H1 (cell line): ENCODE measurements around the gene MYOCD. TPM values are rescaled to one million over a fixed set of nuclear protein-coding genes. Genes with fewer than 3 reads are reported as not detected.

Experiments
- CTCF ChIA-PET: fragments of 300-600 bp; sonication (Branson Sonifier 250); formaldehyde crosslinking; loops from one replicate; lab custom pipeline; 2021; ENCODE audit not compliant: partially characterized antibody; lab: Charles Lee
- POLR2A ChIA-PET: fragments of 300-600 bp; sonication (Branson Sonifier 250); formaldehyde crosslinking; loops from one replicate; lab custom pipeline; 2021; ENCODE audit warnings: inconsistent platforms; ENCODE audit not compliant: partially characterized antibody; lab: Charles Lee
- DNase-seq, 2 experiments: peaks; one replicate each; pipeline versions ENCODE4 v3.0.0 to v3.0.0-alpha.2; 2010 to 2022; ENCODE audit warnings: low spot score in 2 of 2, low read depth in 1 of 2, mixed read lengths in 1 of 2
- FAIRE-seq: peaks from 2 replicates; lab custom pipeline; 2011; peaks lifted over from hg19 to GRCh38; lab: Jason Lieb, UNC
- H2AFZ ChIP-seq: 2 replicates; pipeline ENCODE4 v1.8.1; 2012; ENCODE audit warnings: low read length, inconsistent platforms
- H2AK5ac ChIP-seq: 2 replicates; pipeline ENCODE4 v1.6.1; 2013; ENCODE audit warnings: low read depth, low read length
- H2BK120ac ChIP-seq: replicated peaks from 2 replicates; pipeline ENCODE3; 2013; ENCODE audit warnings: low read depth, low read length, inconsistent platforms
- H2BK12ac ChIP-seq: 2 replicates; pipeline ENCODE4 v1.6.1; 2013; ENCODE audit warnings: low read depth, low read length
- H2BK15ac ChIP-seq: 2 replicates; pipeline ENCODE4 v1.6.1; 2013; ENCODE audit warnings: low read length
- H2BK20ac ChIP-seq: 2 replicates; pipeline ENCODE4 v1.6.1; 2013; ENCODE audit warnings: low read length
- H2BK5ac ChIP-seq: 2 replicates; pipeline ENCODE4 v1.6.1; 2013; ENCODE audit warnings: low read depth, low read length
- H3K14ac ChIP-seq: 2 replicates; pipeline ENCODE4 v1.6.1; 2013; ENCODE audit warnings: inconsistent platforms; ENCODE audit not compliant: insufficient read length
- H3K18ac ChIP-seq: 2 replicates; pipeline ENCODE4 v1.6.1; 2013; ENCODE audit warnings: low read length; ENCODE audit errors: extremely low read depth
- H3K23ac ChIP-seq: 2 replicates; pipeline ENCODE4 v1.6.1; 2013; ENCODE audit warnings: inconsistent platforms; ENCODE audit not compliant: insufficient read length
- H3K23me2 ChIP-seq: 2 replicates; pipeline ENCODE4 v1.6.1; 2013; ENCODE audit warnings: low read depth, low read length
- H3K27ac ChIP-seq: 2 replicates; pipeline ENCODE4 v1.6.1; 2011; ENCODE audit warnings: low read depth, low read length, inconsistent platforms
- H3K27me3 ChIP-seq, 4 experiments: replicated peaks in 1 of 4; 1 replicate in 1 of 4; 2 replicates in 3 of 4; pipeline versions ENCODE4 v1.6.1 to v1.8.1; 2011 to 2013; ENCODE audit warnings: low read length in 3 of 4, mild to moderate bottlenecking in 3 of 4, inconsistent platforms in 2 of 4, mixed read lengths in 2 of 4, moderate library complexity in 1 of 4; ENCODE audit not compliant: control insufficient read depth in 3 of 4, insufficient read depth in 3 of 4; ENCODE audit errors: extremely low read depth in 1 of 4
- H3K36me3 ChIP-seq, 4 experiments: 2 replicates each; pipeline versions ENCODE4 v1.6.1 to v1.8.1; 2011 to 2013; ENCODE audit warnings: mild to moderate bottlenecking in 4 of 4, low read length in 3 of 4, moderate library complexity in 2 of 4, control low read depth in 1 of 4, inconsistent platforms in 1 of 4; ENCODE audit not compliant: insufficient read depth in 4 of 4, control insufficient read depth in 2 of 4
- H3K4ac ChIP-seq: replicated peaks from 2 replicates; pipeline ENCODE3; 2013; ENCODE audit warnings: low read length, low read depth, mixed read lengths, inconsistent platforms; ENCODE audit not compliant: insufficient read length
- H3K4me1 ChIP-seq, 4 experiments: replicated peaks in 1 of 4; 1 replicate in 1 of 4; 2 replicates in 3 of 4; pipeline versions ENCODE4 v1.6.1 to v1.8.1; 2011 to 2013; ENCODE audit warnings: low read length in 3 of 4, inconsistent platforms in 2 of 4, mixed read lengths in 1 of 4; ENCODE audit not compliant: insufficient read depth in 4 of 4, control insufficient read depth in 3 of 4
- H3K4me2 ChIP-seq, 2 experiments: 2 replicates each; pipeline versions ENCODE4 v1.6.1 to v1.8.1; 2011 to 2013; ENCODE audit warnings: low read depth in 2 of 2, low read length in 2 of 2, control low read depth in 1 of 2, inconsistent platforms in 1 of 2, mild to moderate bottlenecking in 1 of 2; ENCODE audit not compliant: insufficient read depth in 1 of 2
- H3K4me3 ChIP-seq, 4 experiments: fragments of 200-600, 300-600 bp in 1 of 4; sonication (generic), shearing (Covaris generic), sonication (Bioruptor Twin) in 1 of 4; 2 replicates each; pipeline versions ENCODE4 v1.5.1 to v1.8.1; 2011 to 2016; ENCODE audit warnings: low read length in 4 of 4, low read depth in 3 of 4, control low read depth in 2 of 4, inconsistent platforms in 2 of 4, mild to moderate bottlenecking in 2 of 4, mixed read lengths in 1 of 4, moderate library complexity in 1 of 4; ENCODE audit not compliant: insufficient read depth in 2 of 4; ENCODE audit errors: extremely low read depth in 1 of 4
- H3K56ac ChIP-seq: replicated peaks from 2 replicates; pipeline ENCODE3; 2013; ENCODE audit warnings: low read depth, mild to moderate bottlenecking, mixed read lengths, low read length, inconsistent platforms; ENCODE audit not compliant: insufficient read length
- H3K79me1 ChIP-seq: 2 replicates; pipeline ENCODE4 v1.6.1; 2013; ENCODE audit warnings: low read depth, low read length, control low read depth
- H3K79me2 ChIP-seq, 2 experiments: 2 replicates each; pipeline versions ENCODE4 v1.6.1 to v1.8.1; 2012 to 2013; ENCODE audit warnings: low read length in 2 of 2, mild to moderate bottlenecking in 2 of 2, inconsistent platforms in 1 of 2; ENCODE audit not compliant: insufficient read depth in 2 of 2, control insufficient read depth in 1 of 2
- H3K9ac ChIP-seq, 4 experiments: replicated peaks in 1 of 4; 1 replicate in 1 of 4; 2 replicates in 3 of 4; pipeline versions ENCODE4 v1.6.1 to v1.8.1; 2011 to 2013; ENCODE audit warnings: low read depth in 3 of 4, low read length in 3 of 4, control low read depth in 2 of 4, mild to moderate bottlenecking in 2 of 4, moderate library complexity in 2 of 4, inconsistent platforms in 1 of 4; ENCODE audit errors: extremely low read depth in 1 of 4
- H3K9me3 ChIP-seq, 2 experiments: 2 replicates each; pipeline versions ENCODE4 v1.6.1 to v1.8.1; 2012 to 2013; ENCODE audit warnings: mild to moderate bottlenecking in 2 of 2, moderate library complexity in 2 of 2, control low read depth in 1 of 2, inconsistent platforms in 1 of 2, low read depth in 1 of 2, low read length in 1 of 2, mixed read lengths in 1 of 2; ENCODE audit not compliant: insufficient read depth in 2 of 2
- H4K20me1 ChIP-seq, 2 experiments: replicated peaks in 1 of 2; 2 replicates each; pipeline versions ENCODE3 to v1.8.1; 2011 to 2013; ENCODE audit warnings: inconsistent platforms in 2 of 2, low read length in 2 of 2, mild to moderate bottlenecking in 1 of 2; ENCODE audit not compliant: insufficient read depth in 2 of 2, control insufficient read depth in 1 of 2
- H4K5ac ChIP-seq: 2 replicates; pipeline ENCODE4 v1.6.1; 2013; ENCODE audit warnings: low read length, low read depth, mixed read lengths, inconsistent platforms; ENCODE audit not compliant: insufficient read length
- H4K8ac ChIP-seq: 2 replicates; pipeline ENCODE4 v1.8.0; 2013; ENCODE audit warnings: mild to moderate bottlenecking, moderate library complexity, low read length, inconsistent platforms; ENCODE audit not compliant: insufficient read depth; ENCODE audit errors: extremely low read depth
- H4K91ac ChIP-seq: replicated peaks from 2 replicates; pipeline ENCODE3; 2013; ENCODE audit warnings: low read length, mixed read lengths, inconsistent platforms; ENCODE audit not compliant: insufficient read length
- ASH2L ChIP-seq: fragments of 200-600, 300-600 bp; sonication (generic); IDR thresholded peaks from one replicate; pipeline ENCODE4 v1.7.1; 2017; ENCODE audit warnings: low read length
- ATF2 ChIP-seq: IDR thresholded peaks from 2 replicates; pipeline ENCODE4 v1.6.1; 2012; ENCODE audit warnings: low read length, inconsistent platforms
- CBX8 ChIP-seq: fragments of 300-800, 300-1000 bp; sonication (generic); IDR thresholded peaks from 2 replicates; pipeline ENCODE4 v1.7.1; 2016; ENCODE audit warnings: low read depth, low read length, borderline replicate concordance
- CREB1 ChIP-seq: IDR thresholded peaks from 2 replicates; pipeline ENCODE4 v1.6.1; 2012; ENCODE audit warnings: inconsistent platforms
- JUN ChIP-seq: IDR thresholded peaks from 2 replicates; pipeline ENCODE4 v1.6.1; 2011; ENCODE audit warnings: low read depth, mild to moderate bottlenecking, improper control_type of control experiment, low read length
- KDM1A ChIP-seq: fragments of 200-600, 300-600 bp; sonication (generic); IDR thresholded peaks from 2 replicates; pipeline ENCODE4 v1.7.1; 2016; ENCODE audit warnings: mild to moderate bottlenecking, low read length, borderline replicate concordance
- KDM5A ChIP-seq: fragments of 200-600 bp; IDR thresholded peaks from 2 replicates; pipeline ENCODE4 v1.7.1; 2012; ENCODE audit warnings: mild to moderate bottlenecking, low read length, inconsistent platforms, mixed read lengths
- POLR2A ChIP-seq, 2 experiments: IDR thresholded peaks; 1 replicate in 1 of 2; 2 replicates in 1 of 2; pipeline ENCODE4 v1.6.1; 2011; ENCODE audit warnings: low read depth in 2 of 2, low read length in 2 of 2, mild to moderate bottlenecking in 2 of 2; ENCODE audit errors: control extremely low read depth in 1 of 2
- POLR2AphosphoS5 ChIP-seq: IDR thresholded peaks from 2 replicates; pipeline ENCODE4 v1.6.1; 2011; ENCODE audit warnings: low read depth, low read length
- RAD21 ChIP-seq, 2 experiments: IDR thresholded peaks in 1 of 2; conservative IDR thresholded peaks in 1 of 2; 2 replicates each; pipeline ENCODE4 v1.6.1; 2011; ENCODE audit warnings: low read depth in 2 of 2, low read length in 2 of 2, improper control_type of control experiment in 1 of 2, inconsistent platforms in 1 of 2, mild to moderate bottlenecking in 1 of 2, moderate library complexity in 1 of 2
- SIRT6 ChIP-seq: IDR thresholded peaks from one replicate; pipeline ENCODE4 v1.7.1; 2012; ENCODE audit warnings: low read length, inconsistent platforms
- YY1 ChIP-seq: IDR thresholded peaks from 2 replicates; pipeline ENCODE4 v1.6.1; 2011; ENCODE audit warnings: low read depth, mild to moderate bottlenecking, low read length
- WGBS, 2 experiments: shearing (Covaris generic) in 1 of 2; methylation state at CpG; one replicate each; pipeline versions ENCODE4 v1.1.6 to v1.1.7; 2013 to 2015; ENCODE audit warnings: low lambda C conversion rate in 2 of 2, mixed read lengths in 2 of 2, inconsistent platforms in 1 of 2, low coverage in 1 of 2, missing lambda C conversion rate in 1 of 2; ENCODE audit not compliant: insufficient replicate concordance in 2 of 2, insufficient coverage in 1 of 2, insufficient read length in 1 of 2; ENCODE audit errors: extremely low coverage in 1 of 2, missing lambda C conversion rate in 1 of 2; 5-methylcytosine and 5-hydroxymethylcytosine counted together
- polyA plus RNA-seq, 7 experiments: library from polyadenylated mRNA; depleted of rRNA in 3 of 7; stranded (reverse) in 5 of 7; unstranded in 2 of 7; fragments of >200 nt in 5 of 7; fragments of 200-250 nt in 2 of 7; gene quantifications; 1 replicate in 5 of 7; 2 replicates in 1 of 7; 4 replicates in 1 of 7; pipeline versions ENCODE4 v1.2.1 to v1.2.3, GENCODE V29; 2011 to 2013; ENCODE audit warnings: missing spikeins in 2 of 7, mixed read lengths in 2 of 7
- total RNA-seq: library from RNA; stranded (reverse); fragmentation: NEBNext Ultra II Directional; extraction: Animal tissue kit (Norgen Biotek cat#: 25700); gene quantifications from 2 replicates; pipeline ENCODE4 v1.2.1, GENCODE V29; 2021

MYOCD gene
- total and polyA plus RNA-seq, 2 of the 8 experiments (the other 6 are each of a cell fraction or from before 2014, with no cell fraction given), result 0.30 to 4.9 TPM

DNA sequence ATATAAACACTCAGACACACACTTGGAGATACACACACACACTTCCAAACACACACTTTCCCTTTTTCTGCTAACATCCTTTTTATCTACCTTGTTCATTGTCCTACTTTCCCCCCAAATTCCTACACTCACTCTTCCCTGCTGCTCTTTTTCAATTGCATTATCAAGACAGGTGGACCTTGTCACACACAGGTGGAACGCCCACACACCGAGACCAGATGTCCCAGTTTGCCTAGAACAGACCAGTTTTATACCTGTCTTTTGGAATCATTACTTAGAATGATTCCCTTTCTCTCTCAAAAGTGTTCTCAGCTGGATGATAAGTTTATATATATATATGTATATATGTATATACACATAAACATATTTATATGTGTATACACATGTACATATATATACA lies 72.9 kb downstream of the MYOCD start:
- Histone ChIP-seq H3K56ac (no peak overlapping the region), H2AK5ac (no peak overlapping the region), H4K91ac (no peak overlapping the region), H3K23me2 (peaks cover 2% of the 10 kb centered on the region; the same call in 1 of the 2 replicates), H3K9me3 (no peaks in the 10 kb centered on the region), H2BK5ac (no peak overlapping the region), H3K36me3 (no peaks in the 10 kb centered on the region), H3K79me2 (no peaks in the 10 kb centered on the region), H3K14ac (no peak overlapping the region), H4K8ac (no peak overlapping the region), H2BK15ac (peak overlapping the region; percentile 77; the same call in 1 of the 2 replicates), H3K27me3 (no peaks in the 10 kb centered on the region), H3K4me3 (no peak overlapping the region), H4K5ac (no peak overlapping the region), H3K18ac (no peak overlapping the region), H3K79me1 (no peaks in the 10 kb centered on the region), H3K9ac (no peak overlapping the region), H2BK120ac (no peak overlapping the region), H3K4me1 (peaks cover 0 to 4% (median 1%) of the 10 kb centered on the region in 4 experiments; a peak in 3 of 7 replicates), H2BK12ac (0 out of 2 replicates have a peak overlapping the region, but pooled peaks have one; percentile 60), H2AFZ (no peak overlapping the region), H4K20me1 (no peaks in the 10 kb centered on the region), H2BK20ac (no peak overlapping the region), H3K4ac (no peak overlapping the region), H3K27ac (no peak overlapping the region), H3K23ac (no peak overlapping the region), H3K4me2 (no peak overlapping the region)
- 86% methylated on average over 2 of the region's 2 CpGs; no CpG with 5 or more reads in 1 of the 2 experiments for WGBS, 2 experiments
- no peak for FAIRE-seq
- no peak for DNase-seq
- ChIA-PET CTCF (interaction anchor here (0.6 to 1.5 kb wide), 5 partner anchors 185 to 558 kb away, joined by 3 to 4 read pairs (median 3); no protein-coding TSS in a partner anchor), POLR2A (no interaction called here)
- TF ChIP-seq POLR2AphosphoS5, result no peak
- no peak for TF ChIP-seq JUN
- TF ChIP-seq RAD21 (IDR thresholded peaks at IDR 0.05 in 1 of 2, conservative IDR thresholded peaks at IDR 0.05 in 1 of 2; ENCODE audit: low read depth in 2 of 2, low read length in 2 of 2), result no peak
- no peak for TF ChIP-seq KDM1A
- no peak for TF ChIP-seq POLR2A (IDR thresholded peaks at IDR 0.05; ENCODE audit: control extremely low read depth in 1 of 2, low read depth in 2 of 2, low read length in 2 of 2)
- no peak for TF ChIP-seq YY1
- TF ChIP-seq CBX8, result no peak
- TF ChIP-seq SIRT6, result no peak
- no peak for TF ChIP-seq ASH2L
- TF ChIP-seq ATF2, result no peak
- TF ChIP-seq KDM5A, result no peak
- no peak for TF ChIP-seq CREB1
